Stimulated activated CD8-positive, alpha-beta memory T cell treated with anti-CD3 and anti-CD28 coated beads, Interleukin-4, amount 100 ng/mL, for 4 hours (primary cell): ENCODE results near the gene RPS6KA2.

Experiments
- DNase-seq, 2 donors: peaks; one replicate each; pipeline ENCODE4 v3.0.0-alpha.2; 2020; ENCODE audit warnings: low read depth in 2 of 2, low spot score in 1 of 2

Gene RPS6KA2

GRCh38 chr6:166459272-166459671 lies 167.8 kb downstream of the RPS6KA2 start:
- no peak for DNase-seq

GRCh38 chr6:166456395-166457156 lies 170.5 kb downstream of the RPS6KA2 start:
- no peak for DNase-seq

GRCh38 chr6:166454692-166455515 lies 172.1 kb downstream of the RPS6KA2 start:
- no peak for DNase-seq

GRCh38 chr6:166453651-166454050 lies 173.4 kb downstream of the RPS6KA2 start:
- no peak for DNase-seq

GRCh38 chr6:166450167-166450873 lies 176.7 kb downstream of the RPS6KA2 start:
- DNase-seq = no peak

GRCh38 chr6:166449641-166450040 lies 177.4 kb downstream of the RPS6KA2 start:
- DNase-seq = no peak

- no peak for DNase-seq
Observed at GRCh38 chr6:166449036-166449435, 178.0 kb downstream of the RPS6KA2 start.

GRCh38 chr6:166448432-166448831 lies 178.6 kb downstream of the RPS6KA2 start:
- no peak for DNase-seq

GRCh38 chr6:166446567-166447065 lies 180.4 kb downstream of the RPS6KA2 start:
- DNase-seq = no peak

GRCh38 chr6:166446146-166446545 lies 180.9 kb downstream of the RPS6KA2 start:
- DNase-seq = no peak

GRCh38 chr6:166444446-166444845 lies 182.6 kb downstream of the RPS6KA2 start:
- no peak for DNase-seq

GRCh38 chr6:166443166-166443565 lies 183.9 kb downstream of the RPS6KA2 start:
- DNase-seq = no peak

GRCh38 chr6:166442131-166442685 lies 184.8 kb downstream of the RPS6KA2 start:
- no peak for DNase-seq

- DNase-seq = no peak
Observed at GRCh38 chr6:166441325-166442078, 185.5 kb downstream of the RPS6KA2 start.

- DNase-seq = no peak
Observed at GRCh38 chr6:166440729-166441128, 186.3 kb downstream of the RPS6KA2 start.

GRCh38 chr6:166440106-166440505 lies 186.9 kb downstream of the RPS6KA2 start:
- no peak for DNase-seq

GRCh38 chr6:166439366-166440091 lies 187.5 kb downstream of the RPS6KA2 start:
- no peak for DNase-seq

GRCh38 chr6:166438211-166438861 lies 188.7 kb downstream of the RPS6KA2 start:
- DNase-seq = no peak

- DNase-seq = no peak
Observed at GRCh38 chr6:166437661-166438060, 189.4 kb downstream of the RPS6KA2 start.
